HEK293T (cell line): ENCODE data around the gene HS6ST2.

Source experiments
- ARNT ChIP-seq: fragments of 450-650 bp; IDR thresholded peaks from 2 replicates; pipeline ENCODE4 v1.6.1; 2017; ENCODE audit warnings: mild to moderate bottlenecking
- CTBP1 ChIP-seq: fragments of 450-650 bp; IDR thresholded peaks from 2 replicates; pipeline ENCODE4 v1.6.1; 2016; ENCODE audit warnings: borderline replicate concordance
- ELF4 ChIP-seq: fragments of 450-650 bp; IDR thresholded peaks from 2 replicates; pipeline ENCODE4 v1.6.1; 2017; ENCODE audit warnings: antibody characterized with exemption
- FOXA1 ChIP-seq: fragments of 450-650 bp; IDR thresholded peaks from 2 replicates; pipeline ENCODE4 v1.6.1; 2016; ENCODE audit warnings: mild to moderate bottlenecking
- FOXM1 ChIP-seq: fragments of 450-650 bp; IDR thresholded peaks from 2 replicates; pipeline ENCODE4 v1.6.1; 2017; ENCODE audit warnings: mild to moderate bottlenecking, borderline replicate concordance
- PKNOX1 ChIP-seq: fragments of 450-650 bp; IDR thresholded peaks from 2 replicates; pipeline ENCODE4 v1.6.1; 2016
- SUZ12 ChIP-seq: fragments of 450-650 bp; IDR thresholded peaks from 2 replicates; pipeline ENCODE4 v1.6.1; 2016; ENCODE audit warnings: mild to moderate bottlenecking
- TARDBP ChIP-seq: fragments of 450-650 bp; IDR thresholded peaks from 2 replicates; pipeline ENCODE4 v1.6.1; 2016

GRCh38 chrX:132795181-132795580, 163.2 kb downstream of the HS6ST2 start:
- no peak for TF ChIP-seq SUZ12
- no peak for TF ChIP-seq TARDBP
- no peak for TF ChIP-seq FOXA1
- no peak for TF ChIP-seq ARNT
- TF ChIP-seq FOXM1, result no peak
- TF ChIP-seq CTBP1, result no peak
- no peak for TF ChIP-seq PKNOX1
- TF ChIP-seq ELF4, result no peak
